Fibroblast of skin of back (primary cell): ENCODE results near the gene PIK3C3.
"Not testable (repeated sequence)": the region's sequence is repeated elsewhere in the genome, so short reads cannot be mapped to it uniquely, and the experiment has no call there.

Source experiments
- DNase-seq: peaks from one replicate; pipeline ENCODE4 v3.0.0-alpha.2; 2013

Gene PIK3C3

DNA sequence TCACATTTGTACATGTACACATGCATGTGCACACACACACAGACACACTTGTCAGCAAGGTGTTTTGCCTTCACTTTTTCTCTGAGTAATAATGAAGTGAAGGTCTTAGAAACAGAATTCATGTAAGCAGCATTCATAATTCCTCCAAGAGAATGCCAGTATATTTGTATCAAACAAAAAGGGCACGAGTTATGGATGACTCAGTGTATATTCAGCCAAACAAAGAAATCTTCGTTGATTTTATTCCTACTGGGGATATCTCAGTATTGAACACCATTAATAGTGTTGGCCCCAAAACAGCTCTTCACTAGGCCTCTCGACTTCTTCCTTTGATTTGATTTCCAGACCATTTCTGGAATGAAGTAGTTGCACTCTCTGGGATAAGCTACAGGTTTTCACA lies 125.3 kb downstream of the PIK3C3 start:
- DNase-seq: no peak

DNA sequence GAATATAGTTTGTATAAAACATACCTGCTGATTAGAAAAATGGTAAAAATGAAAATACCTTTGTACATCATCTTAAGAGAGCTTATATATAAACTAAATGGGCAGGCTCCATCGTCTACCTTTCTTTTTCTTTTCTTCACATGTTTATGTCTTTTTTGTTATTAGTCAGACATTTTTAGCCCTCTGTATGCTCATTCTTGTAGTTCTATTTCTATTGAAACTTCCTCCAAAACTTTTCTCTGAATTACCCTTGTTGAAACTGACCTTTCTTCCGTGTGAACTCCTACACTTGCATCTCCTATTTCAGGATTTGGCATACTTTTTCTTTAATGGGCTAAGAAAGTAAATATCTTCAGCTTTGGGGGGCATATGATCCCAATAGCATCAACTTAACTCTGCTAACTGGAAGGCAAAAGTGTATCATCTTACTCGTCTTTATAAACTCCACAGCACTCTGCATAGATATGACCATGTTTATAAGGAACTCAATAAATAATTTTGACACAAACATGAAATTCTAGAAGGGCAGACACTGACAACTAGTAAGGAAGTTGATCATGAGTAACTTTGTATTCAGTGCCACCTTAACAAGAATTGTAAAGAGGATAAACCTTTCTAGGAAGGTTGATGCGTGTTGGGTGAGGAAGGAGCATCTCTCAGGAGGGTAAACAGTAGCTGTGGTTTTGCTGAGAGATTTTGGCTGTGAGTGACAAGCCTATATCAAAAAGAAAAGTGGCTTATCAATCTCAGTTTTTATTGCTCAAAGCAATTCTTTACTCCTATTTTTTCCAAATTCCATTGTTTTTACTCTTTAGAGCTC lies 127.6 kb downstream of the PIK3C3 start:
- DNase-seq: no peak

DNA sequence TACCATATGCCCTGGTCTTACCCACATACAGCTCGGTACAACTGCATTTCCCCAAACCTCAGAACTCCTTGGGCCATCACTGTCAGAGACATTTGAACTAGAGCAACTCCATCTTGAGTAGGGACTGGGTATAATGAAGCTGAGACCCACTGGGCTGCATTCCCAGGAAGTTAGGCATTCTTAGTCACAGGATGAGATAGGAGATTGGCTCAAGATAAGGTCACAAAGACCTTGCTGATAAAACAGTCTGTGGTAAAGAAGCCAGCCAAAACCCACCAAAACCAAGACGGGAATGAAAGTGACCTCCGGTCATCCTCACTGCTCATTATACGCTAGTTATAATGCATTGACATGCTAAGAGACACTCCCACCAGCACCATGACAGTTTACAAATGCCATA lies 131.3 kb downstream of the PIK3C3 start:
- peak; percentile 21 for DNase-seq

DNA sequence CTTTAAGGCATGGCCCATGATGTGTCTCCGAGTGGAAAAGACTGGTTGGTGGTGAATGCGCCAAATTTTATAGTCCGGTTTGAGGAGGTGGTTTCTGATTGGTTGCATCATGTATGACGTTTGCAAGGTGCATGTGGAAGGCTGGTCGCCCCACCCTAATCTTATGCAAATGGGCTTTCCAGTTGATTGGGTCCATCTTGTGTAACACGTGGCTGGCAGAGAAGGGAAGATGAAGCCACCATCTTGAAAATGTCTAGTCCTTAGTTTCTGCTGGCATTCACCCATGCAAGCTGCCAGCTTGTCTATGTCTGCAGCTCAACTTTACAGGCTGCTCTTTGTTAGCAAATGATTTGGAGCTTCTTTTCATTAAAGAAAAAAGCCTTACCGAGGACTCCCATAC lies 132.2 kb downstream of the PIK3C3 start:
- DNase-seq: no peak

DNA sequence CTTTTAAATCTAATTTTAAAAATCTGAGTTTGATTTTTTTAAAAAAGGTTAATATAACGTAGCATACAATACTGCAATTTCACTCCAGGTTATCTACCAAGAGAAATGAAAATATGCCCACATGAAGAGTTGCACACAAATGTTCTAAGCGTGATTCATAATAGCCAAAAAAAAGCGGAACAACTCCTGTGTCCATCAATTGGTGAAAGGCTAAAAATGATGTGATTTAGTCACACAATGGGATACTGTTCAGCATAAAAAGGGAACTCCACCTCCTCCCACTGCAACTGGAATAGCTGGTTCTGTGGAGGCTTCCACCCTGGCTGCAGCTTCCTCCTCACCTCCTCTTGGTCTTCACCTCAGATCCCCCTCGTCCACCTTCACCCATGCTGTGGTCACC lies 132.8 kb downstream of the PIK3C3 start:
- DNase-seq: no peak

DNA sequence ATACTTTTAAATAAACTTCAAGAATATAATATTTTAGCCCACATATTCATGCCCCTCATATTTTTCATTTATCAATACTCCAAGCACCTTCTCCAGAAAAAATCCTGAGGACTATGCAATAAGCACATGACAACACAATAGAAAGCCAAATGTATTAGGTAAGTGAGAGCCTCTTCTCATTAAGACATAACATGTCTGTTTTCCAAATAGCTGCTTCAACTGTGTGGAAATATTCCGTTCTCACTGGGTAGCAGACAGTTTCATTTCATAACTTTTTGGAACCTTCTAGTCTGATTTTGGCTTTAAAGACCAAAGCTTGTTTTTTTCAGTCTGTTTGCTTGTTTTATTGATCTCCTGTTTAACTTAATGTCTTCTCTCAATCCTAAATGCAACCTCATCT lies 137.8 kb downstream of the PIK3C3 start:
- no peak for DNase-seq

DNA sequence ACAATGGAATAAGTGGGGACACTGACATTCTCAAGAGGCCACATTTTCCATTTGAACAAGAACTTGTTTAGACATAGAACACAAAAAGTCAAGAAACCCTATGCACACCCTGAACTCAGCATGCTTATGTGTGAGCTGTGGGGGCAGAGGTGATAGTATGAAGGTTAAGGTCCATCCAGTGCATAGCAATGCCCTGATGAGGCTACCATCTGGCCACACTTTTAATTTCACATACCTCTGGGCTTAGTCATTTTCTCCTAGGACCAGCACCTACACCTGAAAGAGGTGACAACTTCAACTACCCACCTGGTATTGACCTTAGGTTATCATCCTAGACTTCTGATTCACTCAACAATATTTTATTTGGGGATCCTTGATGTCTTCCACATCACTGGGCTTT lies 139.8 kb downstream of the PIK3C3 start:
- no peak for DNase-seq

DNA sequence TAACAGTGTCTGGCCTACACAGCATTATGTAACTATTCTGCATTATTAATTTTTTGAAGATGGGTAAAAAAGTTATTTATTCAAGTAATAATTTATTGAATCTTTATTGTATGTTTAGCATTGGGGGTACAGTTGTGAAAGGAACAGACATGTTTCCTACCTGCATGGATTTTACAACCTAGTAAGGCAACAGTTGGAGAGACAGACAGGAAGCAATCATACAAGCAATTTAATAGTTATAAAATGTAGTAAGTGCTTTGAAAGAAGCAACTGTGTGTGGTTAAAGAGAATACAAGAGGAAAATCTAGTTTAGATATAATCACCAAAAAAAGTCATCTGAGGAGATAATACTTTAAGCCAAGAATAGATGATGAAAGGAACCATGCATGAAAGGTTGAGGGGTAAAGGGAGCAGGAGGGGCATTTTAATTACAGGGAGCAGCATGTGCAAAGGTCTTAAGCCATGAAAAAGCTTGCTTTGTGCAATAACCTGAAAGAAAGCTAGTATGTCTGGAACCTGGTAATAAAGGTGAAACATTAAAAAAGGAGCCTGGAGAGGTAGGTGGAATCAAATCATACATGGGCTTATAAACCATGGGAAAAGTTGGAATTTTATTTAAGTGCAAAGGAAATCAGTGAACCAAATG lies 140.8 kb downstream of the PIK3C3 start:
- DNase-seq: no peak

DNA sequence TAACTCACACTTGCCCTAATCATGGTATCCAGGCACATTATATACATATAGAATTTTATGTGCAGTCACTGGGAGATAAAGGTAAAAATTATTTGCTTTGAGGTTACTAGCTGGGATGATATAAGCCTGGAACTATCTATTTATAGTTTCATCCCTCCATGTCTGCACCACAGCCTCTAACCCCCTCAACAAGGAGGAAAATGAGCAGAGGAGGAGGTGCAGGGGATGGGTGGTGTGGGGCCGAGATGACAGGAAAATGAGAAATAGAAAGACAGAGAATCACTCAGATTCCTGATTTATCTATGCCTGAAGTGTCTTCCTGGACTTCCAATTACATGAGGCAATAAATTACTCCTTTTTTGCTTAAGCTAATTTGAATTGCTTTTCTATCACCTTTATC lies 145.2 kb downstream of the PIK3C3 start:
- no peak for DNase-seq

DNA sequence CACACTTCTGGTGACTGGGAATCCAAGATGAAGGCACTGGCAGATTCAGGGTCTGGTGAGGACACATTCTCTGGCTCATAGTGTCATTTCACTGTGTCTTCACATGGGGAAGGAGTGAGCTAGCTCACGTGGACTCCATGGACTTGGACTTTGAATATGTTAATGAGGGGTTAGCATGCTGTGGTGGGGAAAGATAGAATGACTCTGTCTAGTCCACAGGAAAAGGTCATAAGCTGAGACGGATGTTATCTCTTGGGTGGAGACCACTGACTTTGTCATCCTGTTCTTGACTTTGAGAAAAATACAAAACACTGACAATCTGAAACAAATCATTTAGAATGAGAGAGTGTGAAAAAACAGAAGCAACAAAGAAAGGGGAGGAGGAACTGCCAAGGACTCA lies 145.9 kb downstream of the PIK3C3 start:
- no peak for DNase-seq

DNA sequence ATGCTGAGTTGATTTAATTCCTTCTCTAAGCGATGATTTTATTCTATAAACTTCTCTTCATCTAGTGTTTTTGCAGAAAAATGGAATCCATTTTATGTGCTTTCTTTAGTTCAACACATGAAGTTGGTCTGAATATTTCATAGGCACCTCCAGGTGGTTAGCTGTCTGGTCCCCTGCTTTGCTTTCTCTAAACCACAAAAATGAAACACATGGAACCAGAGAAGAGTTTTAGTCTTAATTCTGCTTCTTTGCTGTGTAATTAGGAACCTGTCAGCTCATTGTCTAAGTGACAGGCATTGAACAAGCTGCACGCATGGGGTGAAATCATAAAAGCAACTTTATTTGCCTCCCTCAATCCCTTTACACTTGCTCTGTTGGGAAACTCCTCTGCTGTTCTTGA lies 150.4 kb downstream of the PIK3C3 start:
- no peak for DNase-seq

DNA sequence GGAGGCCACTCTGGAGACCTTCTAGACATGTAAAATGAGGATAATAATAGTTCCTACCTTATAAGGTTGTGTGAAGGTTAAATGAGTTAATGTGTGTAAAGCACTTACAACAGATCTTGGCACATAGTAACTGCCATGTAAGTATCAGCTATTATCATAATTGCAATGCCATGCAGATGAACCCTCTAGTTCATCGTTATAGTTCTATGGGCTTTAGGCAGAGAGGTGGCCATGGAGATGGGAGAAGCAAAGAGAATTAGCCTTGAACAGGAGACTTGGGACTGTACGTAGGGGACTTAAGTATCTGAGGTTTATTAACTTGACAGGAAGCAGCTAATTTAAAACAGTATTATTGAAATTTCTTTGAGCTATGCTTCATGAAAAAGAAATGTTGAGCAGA lies 151.8 kb downstream of the PIK3C3 start:
- DNase-seq: no peak

DNA sequence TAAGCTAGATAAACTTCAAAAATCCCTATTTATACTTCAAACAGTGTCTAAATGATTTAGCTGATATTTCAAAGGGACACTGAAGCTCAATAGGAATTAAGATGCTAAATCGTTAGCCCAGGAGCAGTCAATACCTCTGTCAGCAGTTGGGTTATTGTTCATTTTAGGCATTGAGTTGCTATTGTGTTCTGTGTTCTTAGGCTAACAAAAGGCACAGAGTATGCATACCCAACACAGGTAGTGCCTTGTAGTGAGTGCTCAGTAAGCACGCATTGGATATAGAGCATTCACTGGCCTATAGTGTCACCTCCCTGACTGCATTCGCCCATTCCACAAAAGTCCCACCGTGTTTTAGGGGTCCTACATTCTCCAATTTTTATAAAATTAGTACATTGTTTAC lies 152.3 kb downstream of the PIK3C3 start:
- no peak for DNase-seq

DNA sequence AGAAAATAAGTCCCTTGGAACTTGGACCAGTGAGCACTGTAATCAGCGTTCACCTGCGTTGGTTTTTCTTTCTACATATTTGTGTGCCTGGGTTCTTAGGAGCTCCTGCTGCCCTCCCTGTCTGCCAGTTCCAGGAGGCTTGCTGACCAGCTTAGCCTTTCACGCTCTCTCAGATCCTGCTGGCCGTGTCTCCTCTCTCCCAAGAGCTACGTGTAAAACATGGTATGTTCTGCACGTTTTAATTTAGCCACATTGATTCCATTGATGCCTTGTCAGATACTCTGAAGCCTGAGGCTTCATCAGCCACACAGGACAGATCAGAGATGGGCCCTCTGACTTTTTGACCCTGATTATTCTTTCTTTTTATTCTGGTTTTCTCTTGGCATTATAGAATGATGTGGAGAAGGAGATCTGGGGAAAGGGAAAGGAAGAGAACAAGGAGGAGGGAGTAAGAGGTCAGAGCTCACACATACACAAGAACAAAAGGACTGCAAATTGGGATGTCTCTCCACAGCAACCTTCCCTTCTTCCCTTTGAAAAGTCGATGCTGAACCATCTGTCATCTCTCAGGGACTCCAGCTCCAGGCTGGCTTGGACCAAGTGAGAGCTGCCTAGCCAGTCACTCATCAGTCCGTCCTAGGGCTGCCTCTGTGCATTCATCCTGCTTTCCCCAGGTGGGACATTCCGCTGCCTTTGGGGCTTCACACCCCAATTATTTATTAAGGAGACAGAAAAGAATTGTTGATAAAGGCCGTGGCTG lies 152.8 kb downstream of the PIK3C3 start:
- no peak for DNase-seq

DNA sequence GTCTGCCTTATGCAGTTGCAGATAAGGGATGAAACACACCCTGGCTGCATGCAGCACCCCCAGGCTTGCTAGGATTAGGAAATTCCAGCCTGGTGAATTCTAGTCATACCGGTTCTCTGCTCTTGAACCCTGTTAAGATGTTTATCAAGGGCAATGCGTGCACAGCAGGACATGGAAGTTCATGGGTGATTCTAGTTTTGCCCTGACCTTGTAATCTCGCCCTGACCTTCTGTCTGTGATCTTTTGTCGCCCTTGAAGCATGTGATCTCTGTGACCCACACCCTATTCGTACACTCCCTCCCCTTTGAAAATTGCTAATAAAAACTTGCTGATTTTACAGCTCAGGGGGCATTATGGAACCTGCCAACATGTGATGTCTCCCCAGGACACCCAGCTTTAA lies 157.1 kb downstream of the PIK3C3 start:
- not testable (repeated sequence) for DNase-seq

DNA sequence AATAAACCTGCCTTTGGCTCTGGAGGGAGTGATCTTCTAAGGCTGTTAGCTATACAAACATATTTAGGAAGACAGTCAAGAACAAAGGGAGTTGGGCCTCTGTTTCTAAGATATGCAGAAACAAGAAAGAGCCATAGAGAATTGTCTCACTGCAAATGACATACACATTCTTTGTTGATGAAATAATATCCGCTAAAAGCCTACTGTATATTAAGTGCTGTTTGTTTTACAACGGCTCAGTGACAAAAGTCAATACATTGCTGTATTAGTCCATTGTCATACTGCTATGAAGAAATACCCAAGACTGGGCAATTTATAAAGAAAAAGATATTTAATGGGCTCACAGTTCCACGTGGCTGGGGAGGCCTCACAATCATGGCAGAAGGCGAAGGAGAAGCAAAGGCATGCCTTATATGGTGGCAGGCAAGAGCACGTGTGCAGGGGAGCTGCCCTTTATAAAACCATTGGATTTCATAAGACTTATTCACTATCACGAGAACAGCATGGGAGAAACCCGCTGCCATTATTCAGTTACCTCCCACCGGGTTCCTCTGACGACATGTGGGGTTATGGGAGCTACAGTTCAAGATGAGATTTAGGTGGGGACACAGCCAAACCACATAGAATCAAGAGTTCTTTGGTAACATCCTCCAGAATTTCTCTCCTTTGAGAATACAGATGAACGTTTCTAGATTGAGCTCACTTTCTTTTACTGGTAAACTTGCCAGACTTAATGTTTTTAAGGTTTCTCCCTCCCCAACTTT lies 157.8 kb downstream of the PIK3C3 start:
- DNase-seq: peak; percentile 25

DNA sequence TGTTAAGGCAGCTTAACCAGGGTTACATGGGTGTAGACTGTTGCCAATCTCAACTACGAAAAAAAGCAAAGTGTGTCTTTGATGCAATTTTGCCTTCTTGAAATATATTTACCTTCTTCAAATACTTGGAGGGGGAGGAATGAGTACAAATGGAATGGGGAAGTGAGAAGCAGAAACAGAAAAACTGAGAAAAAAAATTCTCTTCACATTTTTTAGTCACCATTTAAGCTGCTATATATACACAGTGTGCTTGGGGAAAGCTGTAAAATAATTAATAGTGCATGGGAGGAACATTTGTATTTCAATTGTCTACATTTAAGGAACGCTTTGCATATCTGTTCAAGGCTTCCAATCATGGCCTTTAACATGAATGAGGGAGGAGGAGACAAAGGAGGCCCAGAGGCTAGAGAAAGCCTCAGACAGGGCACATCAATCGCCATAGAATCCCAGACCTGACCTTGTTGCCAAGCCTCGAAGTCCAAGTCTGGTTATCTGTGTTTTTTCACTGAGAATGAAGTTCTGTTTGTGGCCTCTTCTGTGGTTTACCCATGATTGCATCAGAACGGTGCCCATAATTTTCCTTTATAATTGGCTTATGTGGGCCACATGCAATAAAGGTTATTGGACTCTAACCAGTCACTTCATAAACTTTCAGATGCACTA lies 158.6 kb downstream of the PIK3C3 start:
- peak; percentile 56 for DNase-seq

DNA sequence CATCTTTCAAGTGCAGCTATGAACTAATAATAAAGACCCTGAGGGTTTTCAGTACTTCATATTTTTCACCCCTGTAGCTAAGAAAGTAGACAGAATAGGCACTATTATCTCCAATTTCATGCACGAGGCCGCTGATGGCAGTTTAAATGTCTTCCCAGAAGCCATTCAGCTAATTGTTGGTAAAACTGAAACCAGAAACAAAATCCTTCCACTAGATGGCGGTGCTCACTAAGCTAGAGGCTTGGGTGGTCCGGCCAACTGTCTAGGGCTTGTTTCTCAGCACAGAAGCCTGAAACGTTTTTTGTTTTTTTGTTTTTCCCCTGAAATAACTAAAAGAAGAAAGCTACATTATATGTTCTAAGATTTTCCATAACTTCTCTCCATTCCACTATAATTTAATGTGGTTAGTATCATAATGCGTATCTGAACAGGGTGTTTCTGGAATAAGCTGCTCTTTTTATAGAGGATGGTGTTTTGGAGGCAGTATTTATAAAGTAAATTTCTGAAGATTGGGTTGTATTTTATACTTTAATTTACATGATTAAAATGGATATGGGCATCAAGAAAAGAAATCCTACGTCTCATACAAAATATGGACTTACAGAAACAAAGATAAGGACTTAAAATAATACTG lies 159.4 kb downstream of the PIK3C3 start:
- DNase-seq: peak; percentile 80

DNA sequence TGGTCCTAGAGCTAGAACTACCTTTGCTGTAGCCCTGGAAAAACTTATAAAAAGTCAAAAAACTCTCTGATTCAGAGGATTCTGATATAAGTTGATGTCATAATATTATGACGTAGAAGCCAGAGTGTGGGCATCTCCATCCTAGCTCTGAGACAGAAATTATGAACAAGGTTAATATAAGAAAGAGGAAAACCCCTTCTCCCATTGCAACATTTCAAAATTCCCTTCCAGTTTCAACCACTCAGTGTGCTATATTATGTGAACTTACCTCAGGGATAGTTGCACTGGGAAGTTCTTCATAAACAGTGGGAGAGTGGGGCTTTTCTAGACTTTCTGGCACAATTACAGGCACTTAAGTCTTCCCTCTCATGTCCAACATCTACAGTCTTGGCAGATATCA lies 171.6 kb downstream of the PIK3C3 start:
- DNase-seq: no peak

DNA sequence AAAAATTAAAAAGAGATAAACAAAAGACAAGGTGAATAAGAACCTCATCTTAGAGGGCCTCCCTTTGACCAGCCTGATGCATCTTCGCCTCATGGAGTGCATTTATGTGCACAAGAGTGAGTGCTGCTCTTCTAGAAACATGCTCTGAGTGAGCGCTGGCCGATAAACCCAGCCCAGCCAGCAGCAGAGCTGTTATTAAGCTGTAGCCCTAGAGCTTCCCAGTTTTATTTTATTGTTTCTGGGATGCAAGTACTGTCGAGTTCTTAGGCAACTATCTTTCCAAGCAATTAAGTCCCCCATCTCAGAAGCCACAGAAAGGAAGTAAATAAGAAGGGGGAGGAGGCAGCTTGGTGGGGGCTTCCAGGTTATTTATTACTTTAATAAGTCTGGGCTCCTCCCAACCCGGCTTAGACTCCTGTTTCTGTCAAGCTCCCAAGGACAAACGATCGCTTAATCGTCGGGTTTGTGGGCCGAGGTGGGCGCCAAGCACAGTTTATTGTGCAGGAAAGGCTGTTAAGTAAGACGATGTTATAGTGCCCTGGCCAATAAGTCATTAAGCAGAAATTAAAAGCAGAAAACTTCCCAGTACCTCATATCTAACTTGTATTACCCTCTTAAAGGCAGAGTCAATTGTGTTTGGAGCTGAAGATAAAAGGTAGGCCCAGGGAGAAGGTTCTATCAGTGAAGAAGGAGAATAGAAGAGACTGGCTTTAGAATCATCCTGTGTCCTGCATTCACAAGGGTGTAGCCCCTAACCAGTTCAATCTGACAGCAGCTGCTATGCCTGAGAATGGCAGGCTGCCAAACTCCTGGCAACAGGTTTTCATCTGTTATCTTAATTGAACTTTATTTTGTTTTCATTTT lies 176.3 kb downstream of the PIK3C3 start:
- no peak for DNase-seq

DNA sequence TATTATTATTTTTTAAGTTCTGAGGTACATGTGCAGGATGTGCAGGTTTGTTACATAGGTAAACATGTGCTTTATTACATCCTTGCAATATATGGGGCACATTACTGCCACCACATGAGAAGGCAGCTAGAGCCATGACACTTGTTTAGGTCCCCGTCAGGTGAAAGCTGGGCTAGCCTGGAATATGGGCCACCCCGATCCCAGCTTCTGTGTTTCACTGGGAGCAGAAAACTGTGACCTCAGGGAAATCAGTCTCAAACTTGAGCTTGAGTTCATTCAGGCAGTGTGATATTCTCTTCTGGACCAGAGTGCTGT lies 176.9 kb downstream of the PIK3C3 start:
- DNase-seq: no peak
